HG02970 (cell line): Measurements from ENCODE around the gene NUP133.
A peak's percentile ranks its signal among the peaks of the same experiment; 100 is the strongest.
"Not testable (repeated sequence)": the region's sequence is repeated elsewhere in the genome, so short reads cannot be mapped to it uniquely, and the experiment has no call there.

Experiments
- ATAC-seq: cut with Tn5 transposase; IDR thresholded peaks from one replicate; pipeline ENCODE4 v1.9.1; 2021; ENCODE audit warnings: mild to moderate bottlenecking, moderate library complexity, moderate number of reproducible peaks; ENCODE audit not compliant: unreplicated experiment, low FRiP score

NUP133 gene

DNA sequence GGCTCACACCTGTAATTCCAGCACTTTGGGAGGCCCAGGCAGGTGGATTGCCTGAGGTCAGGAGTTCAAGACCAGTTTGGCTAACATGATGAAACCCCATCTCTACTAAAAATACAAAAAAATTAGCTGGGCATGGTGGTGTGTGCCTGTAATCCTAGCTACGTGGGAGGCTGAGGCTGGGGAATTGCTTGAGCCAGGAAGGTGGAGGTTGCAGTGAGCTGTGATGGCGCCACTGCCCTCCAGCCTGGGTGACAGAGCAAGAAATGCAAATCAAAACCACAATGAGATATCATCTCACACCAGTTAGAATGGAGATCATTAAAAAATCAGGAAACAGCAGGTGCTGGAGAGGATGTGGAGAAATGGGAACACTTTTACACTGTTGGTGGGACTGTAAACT lies 3.1 kb upstream of the NUP133 start:
- ATAC-seq: not testable (repeated sequence)

DNA sequence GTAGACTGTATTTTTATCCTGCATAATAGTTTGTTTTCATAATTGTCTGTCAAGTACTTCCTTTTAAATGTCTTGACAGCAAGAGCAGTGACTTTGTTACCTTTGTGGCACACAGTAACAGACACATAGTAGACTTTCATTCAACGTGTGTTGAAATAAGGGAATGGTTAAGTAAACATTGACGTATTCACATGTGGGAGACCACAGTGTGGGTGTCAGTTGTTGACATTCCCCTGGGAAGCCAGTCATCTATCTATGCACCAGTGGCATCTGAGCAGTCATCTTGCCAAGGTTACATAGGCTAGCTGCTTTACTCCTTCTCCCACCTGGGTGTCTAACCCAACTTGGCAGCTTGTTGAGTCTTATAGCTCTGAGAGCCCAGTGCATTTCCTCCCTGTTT lies 1.4 kb upstream of the NUP133 start:
- ATAC-seq: no peak

DNA sequence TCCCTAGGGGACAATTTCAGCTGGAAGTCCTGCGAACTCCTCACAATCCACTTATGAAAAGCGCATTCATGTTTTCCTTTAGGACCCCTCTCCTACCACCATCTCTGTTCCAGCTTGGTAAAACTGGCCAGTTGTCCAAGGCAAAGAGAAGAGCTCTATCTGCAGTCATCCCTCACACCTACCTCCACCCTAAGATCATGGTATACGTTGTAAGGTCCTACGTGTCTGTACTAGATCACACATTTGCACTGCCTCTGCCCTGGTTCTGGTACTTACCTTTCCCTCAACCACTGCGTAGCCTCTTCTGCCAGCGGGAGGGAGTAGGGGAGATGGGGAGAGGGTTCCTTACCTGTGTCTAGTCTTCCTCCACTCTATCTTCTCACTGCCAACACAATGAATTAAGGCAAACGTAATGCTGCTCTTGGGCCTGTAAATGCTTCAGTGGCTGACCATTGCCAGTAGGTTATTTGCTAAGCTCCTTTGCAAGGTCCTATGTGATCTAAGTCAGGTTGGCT lies 739 bp upstream of the NUP133 start:
- no peak for ATAC-seq

DNA sequence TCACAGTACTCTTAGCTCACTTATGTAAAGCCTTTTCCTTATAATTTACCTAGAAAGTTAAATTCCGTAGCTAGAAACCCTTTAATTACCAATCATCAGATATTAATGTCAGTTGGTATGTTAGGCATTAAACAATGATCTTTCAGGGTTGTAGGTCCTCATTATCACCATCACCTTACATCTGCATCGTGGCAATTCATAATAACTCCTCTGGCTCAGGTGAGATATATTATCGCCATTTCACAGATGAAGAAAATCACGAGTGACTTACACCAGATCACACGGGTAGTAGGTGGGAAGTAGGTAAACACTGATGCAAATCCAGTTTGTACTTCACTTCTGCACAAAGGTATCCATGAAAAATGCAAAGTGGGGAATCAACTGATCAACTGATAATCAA lies 639 bp downstream of the NUP133 start:
- ATAC-seq: no peak

DNA sequence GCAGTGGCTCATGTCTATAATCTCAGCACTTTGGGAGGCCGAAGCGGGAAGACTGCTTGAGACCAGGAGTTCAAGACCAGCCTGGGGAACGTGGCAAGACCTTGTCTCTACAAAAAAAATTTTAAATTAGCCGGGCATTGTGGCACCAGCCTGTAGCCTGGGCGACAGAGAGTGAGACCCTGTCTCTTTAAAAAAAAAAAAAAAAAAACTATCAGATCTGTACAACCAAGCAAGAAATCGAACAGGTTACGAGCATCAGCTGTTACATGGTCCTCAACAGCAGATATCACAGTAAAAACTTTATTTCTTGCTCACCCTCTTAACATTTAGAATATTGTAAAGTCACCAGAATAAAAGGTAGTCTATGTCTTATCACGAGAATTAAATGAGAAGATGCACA lies 1.5 kb downstream of the NUP133 start:
- ATAC-seq: no peak

- no peak for ATAC-seq
These were observed 12.4 kb downstream of the NUP133 start for GRCh38 chr1:229495782-229496181.

DNA sequence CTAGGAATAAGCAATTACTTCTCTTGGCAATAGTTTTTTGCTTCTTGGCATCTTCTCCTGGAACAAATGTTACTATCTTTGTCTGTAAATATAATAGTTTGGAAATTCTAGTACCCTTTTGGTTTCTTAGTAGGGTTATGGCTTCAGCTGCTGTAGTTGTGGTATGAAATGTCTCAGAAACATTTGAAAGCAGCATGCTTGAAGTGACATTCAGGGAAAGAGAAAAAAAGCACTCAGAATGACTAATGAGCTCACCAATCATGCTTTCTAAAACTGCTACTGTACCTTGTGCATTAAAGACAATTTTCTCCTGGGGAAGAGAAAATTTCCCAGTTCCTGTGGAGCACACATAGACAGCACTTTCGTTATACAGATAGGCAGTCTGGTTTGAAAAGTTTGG lies 21.0 kb downstream of the NUP133 start:
- no peak for ATAC-seq

DNA sequence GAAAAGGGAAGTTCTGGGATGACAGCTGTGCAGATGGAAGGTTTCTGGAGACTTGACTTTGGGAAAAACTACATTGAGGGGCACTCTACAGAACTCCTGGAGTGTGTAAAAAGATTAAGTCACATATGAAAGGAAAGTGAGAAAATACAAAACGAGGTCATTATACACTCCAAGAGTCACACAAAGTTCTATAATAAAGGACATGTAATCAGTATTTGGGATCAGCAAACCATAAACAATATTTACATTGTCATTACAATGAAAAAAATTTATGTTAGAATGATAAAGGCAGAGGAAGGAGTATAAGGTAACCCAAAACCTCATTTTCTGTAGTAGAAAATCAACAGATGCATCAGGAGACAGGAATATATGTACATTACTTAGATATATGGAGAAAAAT lies 22.8 kb downstream of the NUP133 start:
- ATAC-seq: no peak

GRCh38 chr1:229482511-229482910 lies 25.6 kb downstream of the NUP133 start:
- no peak for ATAC-seq

GRCh38 chr1:229480495-229480894 lies 27.6 kb downstream of the NUP133 start:
- ATAC-seq: no peak

DNA sequence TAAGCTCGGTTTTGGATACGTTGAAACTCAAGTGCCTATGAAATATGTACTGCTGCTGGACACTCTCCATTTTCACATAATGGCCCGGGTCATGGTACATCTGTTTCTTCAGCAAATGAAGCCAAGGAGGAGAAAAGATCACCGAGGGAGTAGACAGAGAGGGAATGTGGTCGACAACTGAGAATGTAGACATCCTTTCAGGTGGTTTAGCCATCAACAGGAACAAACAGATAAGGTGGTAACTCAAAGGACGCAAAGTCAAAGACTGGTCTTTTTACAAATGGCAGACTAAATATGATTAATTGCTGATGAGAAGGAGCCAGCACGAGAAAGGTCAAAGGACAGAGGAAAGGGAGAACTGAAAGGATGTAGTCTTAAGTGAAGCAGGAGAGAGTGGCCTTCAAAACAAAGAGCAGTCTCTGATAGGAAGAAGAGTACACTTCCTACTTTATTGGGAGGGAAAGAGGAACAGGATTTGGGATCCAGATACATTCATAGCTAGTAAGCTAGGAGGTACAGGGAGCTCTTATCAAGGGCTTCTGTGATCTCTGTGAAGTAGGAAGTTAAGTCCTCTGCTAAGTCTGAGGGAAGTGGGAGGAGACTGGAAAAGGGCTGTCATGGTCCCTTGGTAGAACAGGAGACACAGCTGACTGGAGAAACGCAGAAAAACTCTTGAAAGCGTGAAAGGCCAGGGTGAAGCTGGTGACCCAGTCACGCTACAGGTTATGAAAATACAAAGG lies 28.3 kb downstream of the NUP133 start:
- peak; percentile 53 for ATAC-seq

DNA sequence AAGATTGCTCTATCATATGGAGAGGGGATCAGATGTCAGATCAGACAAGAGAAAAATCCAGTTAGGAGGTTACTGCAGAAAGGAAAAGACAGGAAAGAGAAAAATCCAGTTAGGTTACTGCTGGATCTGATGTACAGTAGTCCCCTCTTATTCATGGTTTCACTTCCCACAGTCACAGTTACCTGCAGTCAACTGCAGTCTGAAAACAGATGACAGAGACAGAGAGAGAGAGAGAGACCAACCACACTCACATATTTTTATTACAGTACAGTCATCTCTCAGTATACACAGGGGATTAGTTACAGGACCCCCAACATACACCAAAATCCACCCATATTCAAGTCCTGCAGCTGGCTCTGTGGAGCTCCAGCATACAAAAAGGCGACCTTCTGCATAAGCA lies 29.3 kb downstream of the NUP133 start:
- no peak for ATAC-seq

DNA sequence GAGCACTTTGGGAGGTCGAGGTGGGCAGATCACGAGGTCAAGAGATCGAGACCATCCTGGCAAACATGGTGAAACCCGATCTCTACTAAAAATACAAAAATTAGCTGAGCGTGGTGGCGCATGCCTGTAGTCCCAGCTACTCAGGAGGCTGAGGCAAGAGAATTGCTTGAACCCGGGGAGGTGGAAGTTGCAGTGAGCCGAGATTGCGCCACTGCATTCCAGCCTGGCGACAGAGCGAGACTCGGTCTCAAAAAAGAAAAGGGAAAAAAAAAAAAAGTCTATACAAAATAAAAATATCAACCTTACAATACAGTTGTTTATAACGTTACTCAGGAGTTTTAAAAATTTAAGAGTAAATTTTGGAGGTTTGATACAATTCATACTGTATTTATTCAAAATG lies 32.3 kb downstream of the NUP133 start:
- ATAC-seq: not testable (repeated sequence)

DNA sequence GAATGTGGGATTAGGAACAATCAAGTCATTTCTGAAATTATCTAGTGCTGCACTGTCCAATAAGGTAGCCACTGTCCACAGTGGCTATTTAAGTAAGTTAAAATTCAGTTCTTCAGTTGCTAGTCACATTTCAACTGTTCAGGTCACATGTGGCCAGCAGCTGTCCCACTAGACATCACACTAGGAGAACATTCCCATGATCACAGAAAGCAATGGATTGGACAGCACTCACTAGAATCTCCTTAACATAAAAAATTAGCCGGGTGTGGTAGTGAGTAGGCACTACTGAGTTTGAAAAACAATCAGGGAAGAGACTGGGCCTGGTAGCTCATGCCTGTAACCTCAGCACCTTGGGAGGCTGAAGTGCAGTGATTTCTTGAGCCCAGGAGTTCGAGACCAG lies 33.6 kb downstream of the NUP133 start:
- no peak for ATAC-seq

DNA sequence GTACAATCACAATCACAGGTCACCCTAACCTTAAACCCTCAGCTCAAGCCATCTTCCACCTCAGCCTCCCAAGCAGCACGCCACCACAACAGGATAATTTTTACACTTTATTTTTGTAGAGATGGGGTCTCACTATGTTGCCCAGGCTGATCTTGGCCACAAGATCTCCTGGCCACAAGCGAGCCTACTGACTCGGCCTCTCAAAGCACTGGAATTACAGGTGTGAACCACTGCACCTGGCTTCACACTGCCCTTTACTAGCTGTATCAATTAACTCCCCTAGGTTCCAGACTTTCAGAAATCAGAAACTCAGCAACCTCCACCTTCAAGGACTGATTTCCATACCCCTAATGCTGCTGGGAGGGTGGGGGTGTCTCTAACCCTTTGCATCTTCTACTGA lies 37.0 kb downstream of the NUP133 start:
- ATAC-seq: no peak

- ATAC-seq: no peak
These were observed 37.6 kb downstream of the NUP133 start for GRCh38 chr1:229470406-229471043.

DNA sequence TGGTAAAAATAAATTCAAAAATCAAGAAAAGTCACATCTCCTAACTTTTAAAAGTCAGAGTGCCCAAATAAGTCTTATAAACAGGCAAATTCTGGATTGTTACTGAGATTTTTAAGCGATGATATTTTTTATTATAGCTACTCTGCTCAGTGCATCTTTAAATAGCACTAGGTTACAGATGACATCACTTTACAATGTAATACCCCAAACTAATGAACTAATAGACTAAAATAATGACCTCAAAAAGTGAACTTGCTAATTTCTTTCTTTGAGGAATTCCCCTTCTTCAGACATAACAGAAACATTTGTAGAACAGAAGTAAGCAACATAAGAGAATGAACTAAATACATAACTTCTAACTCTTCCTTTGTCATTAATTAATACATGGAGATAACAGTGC lies 41.3 kb downstream of the NUP133 start:
- no peak for ATAC-seq

GRCh38 chr1:229464672-229465071 lies 43.5 kb downstream of the NUP133 start:
- ATAC-seq: no peak

- ATAC-seq: no peak
These were observed 47.0 kb downstream of the NUP133 start for GRCh38 chr1:229461032-229461668.

DNA sequence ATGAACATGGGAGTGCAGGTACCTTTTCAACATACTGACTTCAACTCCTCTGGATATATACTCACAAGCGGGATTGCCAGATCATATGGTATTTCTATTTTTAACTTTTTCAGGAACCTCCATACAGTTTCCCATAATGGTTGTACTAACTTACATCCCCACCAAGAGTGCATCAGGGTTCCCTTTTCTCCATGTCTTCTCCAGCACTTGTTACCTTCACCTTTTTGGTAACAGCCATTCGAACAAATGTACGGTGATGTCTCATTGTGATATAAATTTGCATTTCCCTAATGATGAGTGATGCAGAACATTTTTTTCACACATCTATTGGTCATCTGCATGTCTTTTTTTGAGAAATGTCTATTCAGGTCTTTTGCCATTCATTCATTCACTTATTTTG lies 48.3 kb downstream of the NUP133 start:
- no peak for ATAC-seq

GRCh38 chr1:229457436-229457835 lies 50.7 kb downstream of the NUP133 start:
- no peak for ATAC-seq

DNA sequence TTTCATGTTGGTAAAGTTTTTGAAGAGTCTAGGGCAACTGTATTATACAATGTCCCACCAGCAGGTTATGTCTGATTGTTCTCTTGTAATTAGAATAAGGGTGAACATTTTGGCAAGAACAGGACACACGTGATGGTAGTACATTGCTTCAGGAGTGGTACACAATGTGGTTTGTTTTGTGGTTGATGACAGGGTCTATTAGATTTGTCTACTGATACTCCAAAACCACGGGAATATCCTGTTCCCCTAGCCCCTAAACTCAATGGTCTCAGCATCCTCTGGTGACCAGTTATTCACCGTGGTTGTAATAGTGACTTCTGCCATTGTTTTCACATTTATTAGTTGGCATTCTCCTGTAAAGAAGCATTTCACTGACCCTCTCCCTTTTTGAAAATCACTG lies 52.1 kb downstream of the NUP133 start:
- no peak for ATAC-seq
